Endodermal cell (in vitro differentiated cells): Measurements from ENCODE around the gene NTRK2. TPM values are rescaled to one million over a fixed set of nuclear protein-coding genes. Genes with fewer than 3 reads are reported as not detected.

Experiments used
- DNase-seq: peaks from one replicate; pipeline ENCODE4 v3.0.0-alpha.2; 2017
- H3K27ac ChIP-seq: 2 replicates; pipeline ENCODE4 v1.5.1; 2013; ENCODE audit warnings: mild to moderate bottlenecking, low read depth, low read length, moderate library complexity
- H3K27me3 ChIP-seq: 2 replicates; pipeline ENCODE4 v1.6.1; 2013; ENCODE audit warnings: mild to moderate bottlenecking, low read length, moderate library complexity; ENCODE audit not compliant: insufficient read depth, control insufficient read depth, poor library complexity, severe bottlenecking
- H3K36me3 ChIP-seq: 2 replicates; pipeline ENCODE4 v1.7.0; 2013; ENCODE audit warnings: mild to moderate bottlenecking, low read length, moderate library complexity; ENCODE audit not compliant: control insufficient read depth, insufficient read depth
- H3K4me1 ChIP-seq: one replicate; pipeline ENCODE4 v1.7.0; 2013; ENCODE audit warnings: low read length; ENCODE audit not compliant: control insufficient read depth, insufficient read depth
- H3K4me3 ChIP-seq: 2 replicates; pipeline ENCODE4 v1.5.1; 2013; ENCODE audit warnings: mild to moderate bottlenecking, low read length, moderate library complexity
- H3K9ac ChIP-seq: 2 replicates; pipeline ENCODE4 v1.6.1; 2013; ENCODE audit warnings: mild to moderate bottlenecking, low read length, moderate library complexity; ENCODE audit not compliant: poor library complexity, severe bottlenecking; ENCODE audit errors: extremely low read depth
- H3K9me3 ChIP-seq: 2 replicates; pipeline ENCODE4 v1.6.1; 2013; ENCODE audit warnings: mild to moderate bottlenecking, low read length, moderate library complexity; ENCODE audit not compliant: control insufficient read depth
- H3K27ac Mint-ChIP-seq: 2 replicates; pipeline ENCODE4 v1.8.0; 2020; ENCODE audit warnings: mixed read lengths
- H3K27me3 Mint-ChIP-seq: 2 replicates; pipeline ENCODE4 v1.8.0; 2021; ENCODE audit warnings: mild to moderate bottlenecking, mixed read lengths; ENCODE audit not compliant: insufficient read depth
- H3K36me3 Mint-ChIP-seq: 2 replicates; pipeline ENCODE4 v1.8.0; 2020; ENCODE audit warnings: low read depth, mixed read lengths
- H3K4me1 Mint-ChIP-seq: 2 replicates; pipeline ENCODE4 v1.8.0; 2020; ENCODE audit warnings: mixed read lengths
- H3K4me3 Mint-ChIP-seq: 2 replicates; pipeline ENCODE4 v1.8.0; 2020; ENCODE audit warnings: mild to moderate bottlenecking, moderate library complexity, mixed read lengths
- H3K9me3 Mint-ChIP-seq: 2 replicates; pipeline ENCODE4 v1.8.0; 2020; ENCODE audit warnings: mild to moderate bottlenecking, mixed read lengths
- WGBS, 2 experiments: methylation state at CpG; one replicate each; pipeline versions ENCODE4 v1.1.5 to v1.1.7; 2013; ENCODE audit warnings: missing lambda C conversion rate in 2 of 2, mixed read lengths in 1 of 2; ENCODE audit not compliant: insufficient coverage in 1 of 2, insufficient read length in 1 of 2; 5-methylcytosine and 5-hydroxymethylcytosine counted together
- total RNA-seq, 2 donors: library from RNA; stranded (reverse); fragmentation: NEBNext Ultra II Directional in 1 of 2; extraction: Animal tissue kit (Norgen Biotek cat#: 25700) in 1 of 2; gene quantifications; 2 replicates in 1 of 2; 3 replicates in 1 of 2; pipeline ENCODE4 v1.2.1, GENCODE V29; 2021
- TF ChIP-seq, protein P1 (sequence below): fragments of 200-600 bp; sonication (generic); conservative IDR thresholded peaks from 2 replicates; pipeline ENCODE4 v1.5.0; 2021; ENCODE audit warnings: antibody characterized with exemption, mild to moderate bottlenecking

NTRK2 gene
- total RNA-seq, 2 donors from 2014 or later: 0.09 to 0.18 TPM

DNA sequence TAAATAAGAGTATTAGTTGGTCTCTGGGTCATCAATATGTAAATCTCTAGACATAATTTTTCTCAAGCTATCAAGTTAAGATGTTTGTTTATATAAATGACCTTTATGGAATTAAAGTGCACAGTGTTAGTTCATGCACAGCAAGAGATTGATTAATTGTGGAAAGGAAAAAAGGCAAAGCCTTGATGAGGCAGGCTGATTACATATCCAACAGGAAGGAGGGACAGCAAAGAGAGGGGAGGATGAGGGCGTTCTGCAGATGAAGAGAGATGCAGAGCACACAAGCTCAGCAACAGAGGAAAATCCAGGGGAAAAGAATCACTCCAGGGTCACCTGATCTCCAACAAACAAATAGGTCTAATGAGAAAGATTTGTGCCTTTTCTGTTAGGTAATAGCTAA is 16.5 kb downstream of the NTRK2 start:
- Histone ChIP-seq H3K4me3 (no peak overlapping the region), H3K9me3 (no peaks in the 10 kb centered on the region), H3K27ac (no peak overlapping the region), H3K9ac (no peak overlapping the region), H3K4me1 (no peaks in the 10 kb centered on the region), H3K36me3 (no peaks in the 10 kb centered on the region), H3K27me3 (no peaks in the 10 kb centered on the region)
- Mint-ChIP-seq H3K27me3 (peaks cover 3% of the 10 kb centered on the region), H3K4me3 (no peak overlapping the region), H3K27ac (no peak overlapping the region), H3K9me3 (no peaks in the 10 kb centered on the region), H3K4me1 (no peaks in the 10 kb centered on the region), H3K36me3 (no peaks in the 10 kb centered on the region)
- DNase-seq: no peak
- TF ChIP-seq, protein P1, sequence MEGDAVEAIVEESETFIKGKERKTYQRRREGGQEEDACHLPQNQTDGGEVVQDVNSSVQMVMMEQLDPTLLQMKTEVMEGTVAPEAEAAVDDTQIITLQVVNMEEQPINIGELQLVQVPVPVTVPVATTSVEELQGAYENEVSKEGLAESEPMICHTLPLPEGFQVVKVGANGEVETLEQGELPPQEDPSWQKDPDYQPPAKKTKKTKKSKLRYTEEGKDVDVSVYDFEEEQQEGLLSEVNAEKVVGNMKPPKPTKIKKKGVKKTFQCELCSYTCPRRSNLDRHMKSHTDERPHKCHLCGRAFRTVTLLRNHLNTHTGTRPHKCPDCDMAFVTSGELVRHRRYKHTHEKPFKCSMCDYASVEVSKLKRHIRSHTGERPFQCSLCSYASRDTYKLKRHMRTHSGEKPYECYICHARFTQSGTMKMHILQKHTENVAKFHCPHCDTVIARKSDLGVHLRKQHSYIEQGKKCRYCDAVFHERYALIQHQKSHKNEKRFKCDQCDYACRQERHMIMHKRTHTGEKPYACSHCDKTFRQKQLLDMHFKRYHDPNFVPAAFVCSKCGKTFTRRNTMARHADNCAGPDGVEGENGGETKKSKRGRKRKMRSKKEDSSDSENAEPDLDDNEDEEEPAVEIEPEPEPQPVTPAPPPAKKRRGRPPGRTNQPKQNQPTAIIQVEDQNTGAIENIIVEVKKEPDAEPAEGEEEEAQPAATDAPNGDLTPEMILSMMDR: no peak
- whole genome bisulfite sequencing, 2 experiments: 88% methylated on average over 1 of the region's 1 CpG; no CpG with 5 or more reads in 1 of the 2 experiments

DNA sequence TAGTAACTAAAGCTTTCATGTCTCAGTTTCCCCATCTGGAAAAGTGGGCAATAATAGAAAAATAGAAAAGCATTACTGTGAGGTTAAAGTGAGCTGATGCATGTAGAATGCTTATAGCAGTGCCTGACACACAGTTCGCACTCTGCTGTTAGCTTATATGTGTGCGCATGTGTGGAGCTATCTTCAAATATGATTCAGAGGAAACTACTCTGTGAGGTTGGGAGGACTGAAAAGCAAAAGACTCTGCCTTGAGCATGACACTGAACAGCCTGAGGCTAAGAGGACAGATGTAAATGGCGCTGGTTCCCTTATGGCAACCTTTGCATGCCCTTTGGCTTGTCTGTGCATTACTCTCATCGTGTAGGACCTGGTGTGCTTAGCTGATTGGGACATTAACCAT is 19.4 kb downstream of the NTRK2 start:
- Mint-ChIP-seq H3K36me3 (no peaks in the 10 kb centered on the region), H3K27me3 (peaks cover 2% of the 10 kb centered on the region), H3K27ac (no peak overlapping the region), H3K9me3 (no peaks in the 10 kb centered on the region), H3K4me1 (no peaks in the 10 kb centered on the region), H3K4me3 (no peak overlapping the region)
- no peaks in the 10 kb centered on the region for H3K27me3 ChIP-seq
- H3K36me3 ChIP-seq: no peaks in the 10 kb centered on the region
- no peak overlapping the region for H3K9ac ChIP-seq
- H3K4me1 ChIP-seq: no peaks in the 10 kb centered on the region
- no peak overlapping the region for H3K27ac ChIP-seq
- WGBS, 2 experiments: 83 to 84% methylated on average over 3 to 4 of the region's 4 CpGs
- no peaks in the 10 kb centered on the region for H3K9me3 ChIP-seq
- DNase-seq: no peak
- H3K4me3 ChIP-seq: no peak overlapping the region
- TF ChIP-seq, protein P1: no peak

DNA sequence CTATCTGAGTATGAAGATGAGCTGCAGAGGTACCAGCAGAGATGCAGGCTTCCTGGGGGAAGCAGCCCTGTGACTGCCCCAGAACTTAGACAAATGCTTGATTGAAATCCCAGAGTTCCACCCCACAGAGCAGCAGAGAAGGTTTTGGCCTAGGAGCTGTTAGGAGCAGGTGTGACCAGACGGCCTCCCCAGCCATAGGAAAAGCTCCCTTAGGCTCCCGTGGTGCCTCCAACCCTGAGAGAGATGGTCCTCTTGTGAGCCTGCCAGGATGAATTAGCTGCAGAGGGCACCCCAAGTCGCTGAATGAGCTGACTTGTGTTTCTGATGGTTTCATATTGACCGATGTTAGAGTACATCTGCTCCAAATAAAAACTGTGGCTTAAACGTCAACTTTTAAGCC is 22.1 kb downstream of the NTRK2 start:
- Histone ChIP-seq H3K4me1 (no peaks in the 10 kb centered on the region), H3K27me3 (no peaks in the 10 kb centered on the region), H3K4me3 (no peak overlapping the region), H3K9ac (no peak overlapping the region), H3K9me3 (no peaks in the 10 kb centered on the region), H3K27ac (no peak overlapping the region), H3K36me3 (no peaks in the 10 kb centered on the region)
- no peak overlapping the region for H3K4me3 Mint-ChIP-seq
- no peaks in the 10 kb centered on the region for H3K27me3 Mint-ChIP-seq
- 91 to 100% methylated on average over 4 to 5 of the region's 5 CpGs for WGBS, 2 experiments
- H3K9me3 Mint-ChIP-seq: no peaks in the 10 kb centered on the region
- no peaks in the 10 kb centered on the region for H3K4me1 Mint-ChIP-seq
- H3K36me3 Mint-ChIP-seq: no peaks in the 10 kb centered on the region
- no peak for DNase-seq
- TF ChIP-seq, protein P1: no peak
- no peak overlapping the region for H3K27ac Mint-ChIP-seq
